Left lobe of liver (tissue), 2 donors: ENCODE results near the gene HDAC1. TPM values are rescaled to one million over a fixed set of nuclear protein-coding genes. Genes with fewer than 3 reads are reported as not detected.
"Not testable (repeated sequence)": the region's sequence is repeated elsewhere in the genome, so short reads cannot be mapped to it uniquely, and the experiment has no call there.

Experiments used
- ATAC-seq: fragments of 200-7000 bp; cut with Tn5 transposase; one replicate; pipeline ENCODE4 v1.9.1; 2020; ENCODE audit warnings: mild to moderate bottlenecking, moderate library complexity
- DNase-seq: peaks from one replicate; pipeline ENCODE4 v3.0.0-alpha.2; 2020; ENCODE audit warnings: low spot score
- total RNA-seq: library from RNA; stranded (reverse); gene quantifications from one replicate; pipeline ENCODE4 v1.2.1, GENCODE V29; 2021
- donor health status: DM: no; HTN: no; CAD: no; lungs with moderate emphysema.
- donor health status: DM: no; HTN: yes; CAD: no.

The HDAC1 gene
- 29.8 TPM for total RNA-seq

DNA sequence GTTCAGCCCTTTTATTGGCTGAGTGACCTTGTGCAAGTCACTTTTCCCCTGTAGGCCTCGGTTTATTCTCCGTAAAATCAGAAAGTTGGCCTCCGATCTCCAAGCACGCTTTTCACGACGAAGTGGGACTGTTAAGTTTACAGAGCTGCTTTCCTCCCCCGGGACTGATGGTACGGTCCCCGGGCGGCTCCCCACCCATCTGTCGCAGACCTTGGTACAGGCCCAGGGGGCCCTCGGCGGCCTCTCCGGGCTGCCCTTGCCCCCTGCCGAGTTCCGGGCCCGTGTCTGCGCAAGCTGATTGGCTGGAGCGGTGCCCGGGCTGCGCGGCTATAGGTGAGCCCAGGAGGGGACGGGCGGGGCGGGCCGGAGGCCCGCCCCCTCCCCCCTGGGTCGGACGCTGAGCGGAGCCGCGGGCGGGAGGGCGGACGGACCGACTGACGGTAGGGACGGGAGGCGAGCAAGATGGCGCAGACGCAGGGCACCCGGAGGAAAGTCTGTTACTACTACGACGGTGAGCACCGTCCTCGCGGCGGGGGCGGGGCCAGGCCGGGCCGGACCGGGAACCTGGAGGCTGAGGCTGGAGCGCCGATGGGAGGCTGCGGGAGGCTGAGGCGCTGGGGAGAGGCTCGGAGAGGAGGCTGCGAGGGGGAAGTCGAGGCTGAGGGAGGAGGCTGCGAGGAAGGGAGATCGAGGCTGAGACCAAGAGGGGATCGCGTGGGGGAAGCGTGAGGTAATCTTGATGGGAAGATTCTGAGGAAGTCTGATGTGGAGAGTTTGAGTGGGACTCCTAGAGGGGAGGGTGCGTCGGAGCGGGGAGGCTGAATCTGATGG, at the start of gene HDAC1:
TSS of gene HDAC1 (plus strand) at position 376 of the 831 bp plus-strand sequence. CDS start at position 463, 87 bp downstream.
- ATAC-seq (peak; percentile 93), DNase-seq (peak; percentile 99)

DNA sequence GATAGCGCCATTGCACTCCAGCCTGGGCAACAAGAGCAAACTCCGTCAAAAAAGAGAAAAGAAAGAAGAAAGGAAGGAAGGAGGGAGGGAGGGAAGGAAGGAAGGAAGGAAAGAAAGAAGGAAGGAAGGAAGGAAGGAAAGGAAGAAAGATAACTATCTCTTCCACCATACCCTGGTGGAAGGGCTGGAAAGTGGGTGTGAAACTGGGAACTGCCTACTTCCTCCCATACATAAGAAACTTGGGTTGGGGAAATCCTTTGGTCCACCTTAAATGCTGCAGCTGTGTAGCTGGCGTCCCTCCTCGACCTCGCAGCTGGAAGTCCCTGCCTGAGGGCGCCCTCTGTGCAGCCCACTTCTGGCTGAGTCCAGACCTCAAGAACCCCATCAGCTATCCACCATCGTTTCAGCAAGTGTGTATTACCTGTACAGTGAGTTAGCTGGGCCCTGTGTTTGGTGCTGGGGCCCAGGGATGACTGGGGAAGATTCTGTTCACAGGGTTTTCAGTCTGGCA, 49.5 kb upstream of the HDAC1 start:
- no peak for DNase-seq

DNA sequence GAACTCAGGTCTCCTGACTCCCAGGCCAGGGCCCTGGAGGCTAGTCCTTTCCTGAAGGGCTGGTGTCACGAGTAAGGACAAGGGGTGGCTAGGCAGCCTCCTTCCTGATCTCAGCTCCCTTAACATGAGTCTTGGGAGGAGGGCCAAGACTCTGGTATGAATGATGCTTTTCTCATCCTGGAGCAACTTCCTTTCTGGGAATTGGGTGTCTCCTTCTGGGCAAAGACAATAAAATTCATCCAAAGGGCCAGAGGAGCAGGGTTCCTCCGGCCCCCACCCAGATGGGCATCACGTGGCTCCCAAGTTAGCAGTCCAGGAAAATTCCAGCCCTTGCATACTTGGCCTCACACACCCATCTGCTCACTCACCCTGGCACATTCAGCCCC, 45.0 kb upstream of the HDAC1 start, which contains the start of gene FAM167B:
TSS of gene FAM167B (plus strand) at position 335 of the 386 bp plus-strand sequence. CDS start 200 bp downstream, outside the sequence.
- ATAC-seq (peak; percentile 45), DNase-seq (no peak)

More for the DNA sequence above, 49.5 kb upstream of the HDAC1 start:
- ATAC-seq, result no peak

DNA sequence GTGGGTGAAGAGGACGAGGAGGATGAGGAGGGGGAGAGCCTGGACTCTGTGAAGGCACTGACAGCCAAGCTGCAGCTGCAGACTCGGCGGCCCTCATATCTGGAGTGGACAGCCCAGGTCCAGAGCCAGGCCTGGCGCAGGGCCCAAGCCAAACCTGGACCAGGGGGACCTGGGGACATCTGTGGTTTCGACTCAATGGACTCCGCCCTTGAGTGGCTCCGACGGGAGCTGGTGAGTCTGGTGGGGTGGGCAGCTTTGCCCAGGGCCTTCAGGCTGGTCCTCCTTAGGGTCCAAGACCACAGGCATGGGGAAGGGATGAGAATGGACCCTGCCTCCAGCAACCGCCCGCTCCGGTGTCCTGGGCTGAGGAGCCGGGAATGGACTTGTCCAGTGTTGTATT, 44.4 kb upstream of the HDAC1 start:
- no peak for ATAC-seq
- no peak for DNase-seq

DNA sequence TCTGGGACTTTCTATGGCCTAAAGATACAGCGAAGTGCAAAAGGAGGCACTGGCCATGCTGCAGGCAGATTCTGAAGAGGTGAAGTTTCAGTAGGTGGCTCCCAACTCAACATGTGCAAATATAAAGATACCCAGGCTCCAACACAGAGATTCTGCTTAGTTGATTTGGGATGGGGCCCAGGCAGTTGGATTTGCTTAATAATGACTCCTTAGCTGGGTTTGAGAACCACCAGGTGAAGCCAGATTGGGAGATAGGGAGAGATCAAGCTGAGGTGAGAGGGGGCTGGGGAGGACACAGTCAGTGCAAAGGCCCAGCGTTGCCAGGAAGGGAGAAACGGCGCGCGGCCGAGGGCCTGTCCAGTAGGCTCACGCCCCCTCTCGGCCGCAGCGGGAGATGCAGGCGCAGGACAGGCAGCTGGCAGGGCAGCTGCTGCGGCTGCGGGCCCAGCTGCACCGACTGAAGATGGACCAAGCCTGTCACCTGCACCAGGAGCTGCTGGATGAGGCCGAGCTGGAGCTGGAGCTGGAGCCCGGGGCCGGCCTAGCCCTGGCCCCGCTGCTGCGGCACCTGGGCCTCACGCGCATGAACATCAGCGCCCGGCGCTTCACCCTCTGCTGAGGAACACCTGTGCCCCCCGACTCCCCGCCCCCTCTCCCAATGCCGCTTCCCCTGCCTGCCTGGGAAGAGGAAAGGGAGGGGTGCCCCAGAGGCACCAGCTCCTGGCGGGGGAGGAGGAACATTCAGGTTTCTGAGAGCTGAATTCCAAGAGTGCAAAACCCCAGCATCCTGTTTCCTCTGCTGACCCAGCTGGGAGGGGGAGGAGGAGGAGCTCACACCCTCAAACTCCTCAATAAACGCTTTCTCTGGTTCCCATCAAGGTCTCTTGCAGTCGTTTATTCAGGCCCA, 43.6 kb upstream of the HDAC1 start:
- DNase-seq (peak; percentile 75), ATAC-seq (peak; percentile 79)

DNA sequence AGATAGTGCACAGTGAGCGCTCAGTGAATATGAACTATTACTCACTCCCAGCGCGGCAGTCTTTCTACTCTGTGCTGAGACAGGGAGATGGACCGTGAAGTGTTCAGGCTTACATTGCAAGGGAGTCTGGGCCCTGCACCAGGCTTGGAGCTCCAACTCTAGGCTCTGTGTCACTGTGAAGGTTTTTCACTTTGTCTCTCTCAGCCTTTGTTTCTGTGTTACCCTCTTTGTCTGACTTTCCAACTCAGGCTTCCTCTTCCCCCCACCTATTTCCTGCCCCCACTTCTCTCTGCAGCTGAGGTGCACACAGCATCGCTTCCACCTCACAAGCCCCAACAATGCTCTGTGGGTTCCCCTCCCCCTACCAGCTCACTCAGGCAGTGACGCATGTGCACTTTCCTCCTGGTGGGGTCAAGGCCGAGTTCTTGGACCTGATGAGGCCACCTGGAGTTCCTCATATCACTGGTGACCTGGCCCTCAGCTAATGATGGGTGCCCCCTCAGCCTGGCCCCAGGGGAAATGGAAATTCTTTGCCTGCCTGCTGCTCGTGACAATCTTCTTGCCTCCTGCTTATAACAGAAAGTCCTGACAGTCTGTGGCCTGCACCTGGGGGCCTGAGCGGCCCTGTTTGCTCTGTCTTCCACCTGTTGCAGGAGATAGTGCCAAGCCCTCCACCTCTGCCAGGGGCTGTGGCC, 41.9 kb upstream of the HDAC1 start:
- DNase-seq (peak; percentile 69), ATAC-seq (peak; percentile 60)

DNA sequence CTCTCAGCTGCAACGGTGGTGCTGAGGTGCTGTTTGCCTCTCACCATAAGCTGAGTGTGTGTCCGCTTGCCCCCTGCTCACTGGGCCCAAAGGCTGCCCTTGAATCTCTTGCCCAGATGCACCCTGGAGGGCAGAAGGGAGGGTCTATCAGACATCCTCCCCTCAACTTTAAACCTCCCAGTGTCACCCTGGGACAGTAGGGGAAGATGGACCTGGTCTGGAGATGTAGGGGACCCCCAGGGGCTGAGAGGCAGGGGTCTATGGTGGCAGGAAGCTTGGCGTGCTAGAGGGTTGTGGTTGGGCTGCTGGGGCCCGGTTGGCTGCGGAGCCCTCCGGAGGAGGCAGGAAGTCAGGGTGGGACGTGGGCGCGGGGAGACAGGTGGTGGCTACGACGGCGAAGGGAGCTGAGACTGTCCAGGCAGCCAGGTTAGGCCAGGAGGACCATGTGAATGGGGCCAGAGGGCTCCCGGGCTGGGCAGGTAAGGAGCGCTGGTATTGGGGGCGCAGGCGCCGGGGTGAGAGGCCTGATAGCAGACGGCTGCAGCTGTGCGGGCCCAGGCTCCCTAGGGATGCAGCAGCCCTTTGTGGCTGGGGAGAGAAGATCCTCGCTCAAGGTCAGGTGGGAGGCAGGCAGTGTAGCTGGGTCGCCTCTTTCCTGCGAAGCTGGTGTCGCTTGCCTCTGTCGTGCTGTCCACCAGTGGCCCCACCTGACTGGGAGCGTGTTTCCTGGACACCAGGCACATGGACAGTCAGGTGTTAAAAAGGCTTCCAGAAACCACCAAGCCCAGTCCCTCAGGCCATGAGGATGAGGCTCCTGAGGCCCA, 40.8 kb upstream of the HDAC1 start, which contains the start of gene LCK:
TSS of gene LCK (plus strand) at position 373 of the 824 bp plus-strand sequence. CDS start 23,065 bp downstream, outside the sequence.
- DNase-seq, result no peak
- ATAC-seq, result no peak

DNA sequence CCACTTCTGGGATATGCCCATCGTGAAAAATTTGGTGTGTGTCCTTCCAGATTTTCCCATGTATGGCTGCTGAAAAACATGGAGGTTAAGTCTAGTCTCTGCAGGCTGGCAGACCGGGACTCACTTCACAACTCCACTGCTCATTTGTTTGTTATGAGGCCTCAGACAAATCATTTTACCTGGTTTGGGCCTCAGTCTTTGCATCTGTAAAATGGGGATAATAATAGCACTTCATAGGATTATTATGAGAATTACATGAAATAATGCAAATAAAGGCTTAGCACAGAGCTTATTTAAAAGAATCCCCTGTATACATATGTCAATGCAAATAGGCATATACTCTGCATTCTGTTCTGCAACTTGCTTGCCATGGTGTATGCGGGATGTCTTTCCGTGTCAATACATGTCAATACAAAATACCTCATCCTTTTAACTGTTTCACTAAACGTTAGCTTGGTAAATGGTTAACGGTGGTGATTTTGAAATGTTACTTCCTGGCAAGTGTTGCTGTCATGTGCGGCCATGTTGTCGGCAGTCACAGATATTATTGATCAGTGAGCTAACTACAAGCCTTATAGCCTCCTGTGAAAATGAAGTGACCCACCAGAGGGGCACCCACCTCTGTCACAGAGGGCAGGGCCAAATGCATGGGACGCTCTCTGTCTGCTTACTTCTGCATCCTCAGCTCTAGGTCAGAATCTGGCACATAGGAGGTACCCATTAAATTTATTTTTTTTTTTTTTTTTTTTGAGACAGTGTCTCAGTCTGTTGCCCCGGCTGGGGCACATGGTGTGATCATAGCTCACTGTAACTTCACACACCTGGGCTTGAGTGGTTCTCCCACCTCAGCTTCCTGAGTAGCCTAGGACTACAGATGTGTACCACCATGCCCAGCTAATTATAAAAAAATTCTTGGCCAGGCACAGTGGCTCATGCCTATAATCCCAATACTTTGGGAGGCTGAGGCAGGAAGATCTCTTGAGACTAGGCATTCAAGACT, 36.5 kb upstream of the HDAC1 start:
- no peak for DNase-seq
- ATAC-seq, result peak; percentile 61

DNA sequence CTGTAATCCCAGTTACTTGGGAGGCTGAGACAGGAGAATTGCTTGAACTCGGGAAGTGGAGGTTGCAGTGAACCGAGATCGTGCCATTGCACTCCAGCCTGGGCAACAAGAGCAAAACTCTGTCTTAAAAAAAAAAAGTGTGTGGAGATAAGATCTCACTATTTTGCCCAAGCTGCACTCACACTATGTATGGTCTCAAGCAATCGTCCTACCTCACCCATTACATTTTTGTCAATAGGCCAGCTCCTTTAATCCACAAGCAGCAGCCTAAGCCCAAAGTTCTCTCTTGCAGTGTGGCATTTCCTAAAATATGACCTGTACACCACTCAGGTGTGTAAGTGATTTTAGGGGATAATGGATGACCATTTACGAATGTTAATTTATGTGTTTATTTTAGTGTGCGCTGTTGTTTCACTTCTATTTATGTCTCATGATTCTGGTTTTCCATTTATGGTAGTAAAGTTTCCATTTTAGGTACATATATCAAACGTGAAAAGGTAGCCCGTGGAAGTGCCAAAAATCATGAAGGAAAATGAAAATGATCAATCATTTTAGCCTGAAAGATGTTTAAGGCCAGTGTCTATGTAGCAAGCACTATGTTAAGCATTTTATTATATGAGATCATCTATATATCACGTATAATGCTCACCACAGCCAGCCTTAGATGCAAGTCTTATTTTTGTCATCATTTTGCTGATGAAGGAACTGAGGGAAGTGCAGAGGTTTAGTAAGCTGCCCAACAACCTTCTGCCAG, 35.2 kb upstream of the HDAC1 start:
- ATAC-seq, result no peak

DNA sequence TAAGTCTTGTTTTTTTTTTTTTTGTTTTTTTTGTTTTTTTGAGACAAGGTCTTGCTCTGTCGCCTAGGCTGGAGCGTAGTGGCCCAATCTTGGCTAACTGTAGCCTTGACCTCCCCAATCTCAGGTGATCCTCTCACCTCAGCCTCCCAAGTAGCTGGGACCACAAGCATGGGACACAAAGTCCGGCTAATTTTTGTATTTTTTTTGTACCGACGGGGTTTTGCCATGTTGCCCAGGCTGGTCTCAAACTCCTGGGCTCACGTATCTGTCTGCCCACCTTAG, 34.7 kb upstream of the HDAC1 start:
- DNase-seq (no peak), ATAC-seq (no peak)

More for the DNA sequence above, 35.2 kb upstream of the HDAC1 start:
- no peak for DNase-seq

DNA sequence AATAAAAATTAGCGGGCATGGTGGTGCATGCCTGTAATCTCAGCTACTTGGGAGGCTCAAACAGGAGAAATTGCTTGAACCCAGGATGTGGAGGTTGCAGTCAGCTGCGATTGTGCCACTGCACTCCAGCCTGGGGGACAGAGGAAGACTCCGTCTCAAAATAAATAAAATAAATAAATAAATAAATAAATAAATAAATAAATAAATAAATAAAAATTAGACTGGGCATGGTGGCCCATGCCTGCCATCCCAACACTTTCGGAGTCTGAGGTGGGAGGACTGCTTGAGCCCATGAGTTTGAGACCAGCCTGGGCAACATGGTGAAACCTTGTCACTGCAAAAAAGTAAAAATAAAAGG, 28.7 kb upstream of the HDAC1 start:
- ATAC-seq, DNase-seq: not testable (repeated sequence)

DNA sequence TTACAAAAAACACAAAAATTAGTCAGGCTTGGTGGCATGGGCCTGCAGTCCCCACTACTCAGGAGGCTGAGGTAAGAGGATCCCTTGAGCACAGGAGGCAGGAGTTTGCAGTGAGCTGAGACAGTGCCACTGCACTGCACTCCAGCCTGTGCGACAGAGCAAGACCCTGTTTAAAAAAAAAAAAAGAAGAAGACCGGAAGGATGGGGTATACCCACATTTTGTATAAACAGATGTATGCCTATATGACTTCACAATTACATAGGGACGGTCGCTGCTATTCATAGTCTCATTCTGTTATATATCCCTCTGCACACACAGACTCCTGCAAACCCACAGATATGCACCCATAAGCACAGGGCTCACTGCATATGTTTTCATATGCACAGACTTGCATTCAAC, 28.1 kb upstream of the HDAC1 start:
- DNase-seq (no peak), ATAC-seq (no peak)

DNA sequence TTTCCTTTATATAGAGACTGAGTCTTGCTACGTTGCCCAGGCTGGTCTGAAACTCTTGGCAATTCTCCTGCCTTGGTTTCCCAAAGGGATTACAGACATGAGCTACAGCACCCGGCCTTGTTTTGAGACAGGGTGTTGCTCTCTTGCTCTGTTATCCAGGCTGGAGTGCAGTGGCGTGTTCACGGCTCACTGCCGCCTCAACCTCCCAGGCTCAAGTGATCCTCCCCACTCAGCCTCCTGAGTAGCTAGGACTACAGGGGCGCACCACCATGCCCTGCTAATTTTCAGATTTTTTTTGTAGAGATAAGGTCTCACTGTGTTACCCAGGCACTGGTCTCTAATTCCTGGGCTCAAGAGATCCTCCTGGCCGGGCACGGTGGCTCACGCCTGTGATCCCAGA, 26.0 kb upstream of the HDAC1 start:
- no peak for DNase-seq
- no peak for ATAC-seq

DNA sequence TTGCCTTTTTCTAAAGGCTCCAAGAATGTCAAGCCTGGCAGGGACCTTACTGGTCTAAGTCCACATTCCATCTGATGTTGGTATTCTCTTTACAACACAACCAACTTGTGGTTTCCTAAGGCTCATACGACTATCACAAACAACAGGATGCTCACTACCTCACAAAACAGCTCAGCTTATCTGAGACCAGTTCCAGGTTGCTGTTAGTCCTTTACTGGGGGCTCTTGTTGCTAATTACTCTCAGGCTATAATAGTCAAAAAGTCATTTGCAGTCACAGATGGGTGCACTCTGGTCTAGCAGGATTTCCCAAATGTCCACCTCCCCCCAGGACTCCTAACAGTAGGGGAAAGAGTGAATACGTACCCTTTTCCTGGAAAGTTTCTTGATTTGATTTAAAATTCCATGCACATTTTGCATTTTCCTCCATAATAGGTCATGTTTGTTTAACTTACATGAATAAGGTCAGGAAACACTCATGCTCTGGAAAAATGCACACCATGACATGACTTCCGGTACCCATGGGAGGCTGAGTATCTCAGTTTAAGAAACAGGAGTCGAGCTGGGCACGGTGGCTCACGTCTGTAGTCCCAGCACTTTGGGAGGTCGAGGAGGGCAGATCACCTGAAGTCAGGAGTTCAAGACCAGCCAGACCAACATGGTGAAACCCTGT, 24.8 kb upstream of the HDAC1 start:
- ATAC-seq (no peak), DNase-seq (no peak)

DNA sequence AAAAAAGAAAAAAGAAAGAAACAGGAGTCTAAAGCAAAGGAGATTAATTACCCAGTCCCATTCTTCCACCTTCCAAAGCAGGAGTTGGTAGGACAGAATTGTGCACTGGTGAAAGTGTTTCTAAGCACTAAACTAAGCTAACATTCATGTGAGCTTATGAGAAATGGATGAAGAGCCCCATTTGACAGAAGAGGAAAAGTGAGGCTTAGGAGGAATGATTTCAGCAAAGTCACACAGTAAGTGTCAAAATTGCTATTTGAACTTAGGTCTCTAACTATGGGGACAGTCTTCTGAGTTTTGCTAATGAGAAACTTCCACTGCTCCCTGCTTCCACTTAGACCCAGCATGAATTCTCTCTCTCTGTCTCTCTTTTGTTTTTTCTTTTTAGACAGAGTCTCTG, 22.1 kb upstream of the HDAC1 start:
- DNase-seq (no peak), ATAC-seq (no peak)

DNA sequence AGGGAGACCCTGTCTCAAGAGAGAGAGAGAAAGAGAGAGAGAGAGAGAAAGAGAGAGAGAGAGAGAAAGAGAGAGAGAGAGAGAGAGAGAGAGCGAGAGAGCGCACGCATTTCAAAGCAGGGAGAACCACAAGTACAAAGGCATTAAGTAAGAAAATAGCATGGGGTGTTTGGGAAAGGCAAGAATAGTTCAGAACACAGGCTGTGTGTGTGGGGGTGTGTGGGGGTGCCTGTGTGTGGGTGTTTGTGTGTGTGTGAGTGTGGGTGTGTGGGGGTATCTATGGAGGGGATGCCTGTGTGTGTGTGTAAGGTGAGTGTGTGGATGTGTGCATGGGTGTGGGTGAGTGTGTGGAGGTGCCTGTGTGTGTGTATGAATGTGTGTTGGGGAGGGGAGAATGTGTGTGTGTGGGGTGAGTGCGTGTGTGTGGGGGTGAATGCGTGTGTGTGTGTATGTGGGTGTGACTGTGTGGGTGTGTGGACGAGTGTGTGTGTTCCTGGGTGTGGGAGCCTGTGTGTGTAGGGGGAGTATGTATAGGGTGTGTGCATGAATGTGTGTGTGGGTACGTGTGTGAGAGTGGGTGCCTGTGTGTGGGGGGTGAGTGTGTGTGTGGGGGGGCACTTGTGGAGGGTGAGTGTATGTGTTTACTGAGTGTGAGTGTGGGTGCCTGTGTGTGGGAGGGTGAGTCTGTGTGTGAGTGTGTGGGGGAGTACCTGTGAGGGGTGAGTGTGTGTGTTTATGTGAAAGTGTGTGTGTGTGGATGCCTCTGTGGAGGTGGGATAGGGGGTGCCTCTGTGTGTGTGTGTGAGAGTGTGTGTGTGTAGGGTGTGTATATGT, 19.1 kb upstream of the HDAC1 start:
- DNase-seq (no peak), ATAC-seq (no peak)
